Memory B cell (primary cell): ENCODE results near the gene DDX5.
"Not testable (repeated sequence)": the region's sequence is repeated elsewhere in the genome, so short reads cannot be mapped to it uniquely, and the experiment has no call there.

Source experiments
- ATAC-seq: fragments of 150-1000 bp; cut with Tn5 transposase; 2 replicates; pipeline ENCODE4 v1.10.0; 2021; ENCODE audit warnings: low read depth, mild to moderate bottlenecking, moderate library complexity
- DNase-seq, 2 donors: peaks; one replicate each; pipeline ENCODE4 v3.0.0; 2022; ENCODE audit warnings: low spot score in 2 of 2
- H3K27ac Mint-ChIP-seq: one replicate; pipeline ENCODE4 v1.8.0; 2022; ENCODE audit warnings: mild to moderate bottlenecking, moderate library complexity, mixed read lengths
- H3K27me3 Mint-ChIP-seq: one replicate; pipeline ENCODE4 v1.8.0; 2022; ENCODE audit warnings: mixed read lengths
- H3K36me3 Mint-ChIP-seq: one replicate; pipeline ENCODE4 v1.8.0; 2022; ENCODE audit warnings: mild to moderate bottlenecking, mixed read lengths
- H3K4me1 Mint-ChIP-seq: one replicate; pipeline ENCODE4 v1.8.0; 2022; ENCODE audit warnings: mixed read lengths
- H3K4me3 Mint-ChIP-seq: one replicate; pipeline ENCODE4 v1.8.0; 2022; ENCODE audit warnings: mild to moderate bottlenecking, moderate library complexity, mixed read lengths
- H3K9me3 Mint-ChIP-seq: one replicate; pipeline ENCODE4 v1.8.0; 2022; ENCODE audit warnings: mixed read lengths

The DDX5 gene

DNA sequence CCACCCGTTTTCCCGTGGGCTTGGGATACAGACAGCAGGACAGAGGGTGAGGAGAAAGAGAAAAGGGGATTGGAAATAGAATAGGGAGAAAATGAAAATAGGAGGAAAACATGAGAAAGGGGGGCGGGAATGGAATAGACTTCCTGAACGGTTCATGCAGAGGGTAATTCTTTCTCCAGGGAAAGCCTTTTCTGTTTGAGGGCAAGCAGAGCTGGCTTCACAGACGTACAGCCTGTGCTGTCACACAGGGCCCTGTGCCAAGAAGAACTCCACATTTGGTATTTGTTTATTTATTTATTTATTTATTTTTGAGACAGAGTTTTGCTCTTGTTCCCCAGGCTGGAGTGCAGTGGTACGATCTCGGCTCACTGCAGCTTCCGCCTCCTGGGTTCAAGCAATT, 45.1 kb downstream of the DDX5 start:
- no peak for DNase-seq
- H3K4me1 Mint-ChIP-seq, result peaks cover 21% of the 10 kb centered on the region
- no peak overlapping the region for H3K4me3 Mint-ChIP-seq
- no peak for ATAC-seq
- peaks cover 16% of the 10 kb centered on the region for H3K36me3 Mint-ChIP-seq
- no peaks in the 10 kb centered on the region for H3K27me3 Mint-ChIP-seq
- no peaks in the 10 kb centered on the region for H3K9me3 Mint-ChIP-seq
- H3K27ac Mint-ChIP-seq, result no peak overlapping the region

GRCh38 chr17:64459818-64460217, 46.3 kb downstream of the DDX5 start:
- Mint-ChIP-seq H3K4me1 (peaks cover 25% of the 10 kb centered on the region), H3K36me3 (peaks cover 16% of the 10 kb centered on the region)
- not testable (repeated sequence) for H3K27ac Mint-ChIP-seq, H3K9me3 Mint-ChIP-seq, H3K27me3 Mint-ChIP-seq, H3K4me3 Mint-ChIP-seq, DNase-seq, ATAC-seq

DNA sequence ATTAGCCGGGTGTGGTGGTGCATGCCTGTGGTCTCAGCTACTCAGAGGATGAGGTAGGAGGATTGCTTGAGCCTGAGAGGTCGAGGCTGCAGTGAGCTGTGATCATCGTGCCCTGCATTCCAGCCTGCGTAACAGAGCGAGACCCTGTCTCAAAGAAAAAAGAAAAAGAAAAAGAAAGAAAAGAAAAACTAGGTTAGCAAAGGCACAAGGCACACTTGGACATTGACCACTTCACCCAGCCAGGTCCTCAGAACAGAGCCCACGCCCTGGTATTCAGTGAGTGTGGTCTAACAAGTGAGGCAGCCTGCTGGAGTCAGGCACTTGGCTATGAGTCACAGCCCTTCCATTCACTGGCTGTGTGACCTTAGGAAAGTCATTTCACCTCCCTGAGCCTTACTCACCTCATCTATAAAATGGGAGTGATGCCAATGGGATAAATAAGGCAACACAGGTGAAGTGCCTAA, 46.8 kb downstream of the DDX5 start:
- no peak overlapping the region for H3K4me3 Mint-ChIP-seq
- H3K4me1 Mint-ChIP-seq, result peaks cover 29% of the 10 kb centered on the region
- H3K36me3 Mint-ChIP-seq, result peaks cover 18% of the 10 kb centered on the region
- no peak for ATAC-seq
- no peaks in the 10 kb centered on the region for H3K27me3 Mint-ChIP-seq
- no peaks in the 10 kb centered on the region for H3K9me3 Mint-ChIP-seq
- DNase-seq, result no peak
- H3K27ac Mint-ChIP-seq, result no peak overlapping the region

GRCh38 chr17:64458756-64459155, 47.3 kb downstream of the DDX5 start:
- Mint-ChIP-seq H3K27ac (no peak overlapping the region), H3K27me3 (no peaks in the 10 kb centered on the region), H3K4me1 (peaks cover 29% of the 10 kb centered on the region), H3K4me3 (peak overlapping the region; percentile 46), H3K9me3 (no peaks in the 10 kb centered on the region), H3K36me3 (peaks cover 19% of the 10 kb centered on the region)
- ATAC-seq, result no peak
- no peak for DNase-seq

GRCh38 chr17:64457156-64457555, 48.9 kb downstream of the DDX5 start:
- no peaks in the 10 kb centered on the region for H3K9me3 Mint-ChIP-seq
- no peak for ATAC-seq
- peak overlapping the region; percentile 20 for H3K27ac Mint-ChIP-seq
- peaks cover 24% of the 10 kb centered on the region for H3K36me3 Mint-ChIP-seq
- no peak for DNase-seq
- H3K27me3 Mint-ChIP-seq, result no peaks in the 10 kb centered on the region
- peak overlapping the region; percentile 34 for H3K4me3 Mint-ChIP-seq
- peaks cover 31% of the 10 kb centered on the region for H3K4me1 Mint-ChIP-seq

- H3K9me3 Mint-ChIP-seq, result no peaks in the 10 kb centered on the region
- DNase-seq, result peak in 1 of 2 donors; percentile 27
- peak overlapping the region; percentile 81 for H3K27ac Mint-ChIP-seq
- H3K4me1 Mint-ChIP-seq, result peaks cover 33% of the 10 kb centered on the region
- peak; percentile 99 for ATAC-seq
- H3K4me3 Mint-ChIP-seq, result peak overlapping the region; percentile 68
- H3K36me3 Mint-ChIP-seq, result peaks cover 21% of the 10 kb centered on the region
- no peaks in the 10 kb centered on the region for H3K27me3 Mint-ChIP-seq
Measured at GRCh38 chr17:64455993-64456885, 49.9 kb downstream of the DDX5 start.

DNA sequence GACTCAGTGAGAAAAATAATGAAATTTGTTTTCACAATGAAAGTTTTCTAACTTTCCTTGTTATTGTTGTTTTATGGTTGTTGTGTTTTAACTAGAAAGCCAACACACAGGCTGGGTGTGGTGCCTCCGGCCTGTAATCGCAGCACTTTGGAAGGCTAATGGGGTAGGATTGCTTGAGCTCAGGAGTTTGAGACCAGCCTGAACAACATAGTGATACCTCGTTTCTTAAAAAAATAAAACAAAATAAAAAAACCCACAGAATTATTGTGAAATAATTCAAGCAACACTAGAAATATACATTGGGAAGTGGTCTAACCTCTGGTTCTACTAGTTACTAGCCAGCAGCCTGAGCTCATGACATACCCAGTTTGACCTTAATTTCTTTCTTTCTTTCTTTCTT, 56.5 kb downstream of the DDX5 start:
- H3K27ac Mint-ChIP-seq, result peak overlapping the region; percentile 91
- peaks cover 10% of the 10 kb centered on the region for H3K36me3 Mint-ChIP-seq
- DNase-seq (no peak), ATAC-seq (no peak)
- H3K4me3 Mint-ChIP-seq, result peak overlapping the region; percentile 95
- no peaks in the 10 kb centered on the region for H3K27me3 Mint-ChIP-seq
- peaks cover 23% of the 10 kb centered on the region for H3K4me1 Mint-ChIP-seq
- H3K9me3 Mint-ChIP-seq, result no peaks in the 10 kb centered on the region

DNA sequence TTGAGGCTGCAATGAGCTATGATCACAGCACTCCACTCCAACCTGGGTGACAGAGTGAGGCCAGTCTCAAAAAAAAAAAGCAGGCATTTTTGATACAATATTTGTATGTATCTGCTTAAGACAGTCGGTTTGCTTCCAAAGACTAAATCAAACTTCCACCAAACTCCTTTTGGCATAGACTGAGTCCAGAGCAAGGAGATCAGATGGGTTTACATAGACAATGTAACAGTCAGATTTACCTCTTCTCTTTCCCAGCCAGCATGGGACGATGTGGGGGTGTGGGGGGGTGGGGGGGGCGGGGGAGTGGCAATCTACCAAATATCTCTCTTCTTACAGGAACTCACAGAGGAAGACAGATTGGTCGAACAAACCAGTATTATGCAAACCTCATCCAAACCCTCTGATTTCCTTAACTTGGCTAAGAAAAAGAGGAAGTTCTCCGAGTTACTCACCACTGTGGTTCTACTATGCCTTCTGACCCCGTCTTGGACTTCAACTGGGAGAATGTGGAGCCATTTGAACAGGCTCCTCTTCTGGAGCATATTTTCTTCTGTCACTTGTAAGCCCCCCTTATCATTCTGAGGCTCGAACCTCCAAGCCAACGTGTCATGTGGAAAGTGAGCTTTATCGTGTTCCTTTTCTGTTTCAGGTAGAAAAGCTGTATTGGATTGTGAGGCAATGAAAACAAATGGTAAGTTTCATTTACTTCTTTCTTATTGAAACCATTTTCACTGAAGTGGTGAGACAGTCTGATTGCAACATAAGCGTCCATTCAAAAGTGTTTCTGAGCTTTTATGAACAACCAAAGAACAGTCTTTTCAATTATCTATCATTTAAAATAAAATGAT, 57.2 kb downstream of the DDX5 start, which contains the start of gene MILR1:
Gene MILR1, plus strand, starts transcription at position 451 of the 848 bp plus-strand sequence. Its CDS starts 54 bp downstream, at position 505.
- peaks cover 7% of the 10 kb centered on the region for H3K36me3 Mint-ChIP-seq
- H3K4me1 Mint-ChIP-seq, result peaks cover 21% of the 10 kb centered on the region
- H3K9me3 Mint-ChIP-seq, result no peaks in the 10 kb centered on the region
- ATAC-seq (peak; percentile 99), DNase-seq (peak; percentile 19 to 47)
- no peaks in the 10 kb centered on the region for H3K27me3 Mint-ChIP-seq
- peak within 1 kb of the TSS; percentile 95 for H3K4me3 Mint-ChIP-seq
- H3K27ac Mint-ChIP-seq, result peak within 1 kb of the TSS; percentile 91
